Adrenal gland (tissue), 12 donors: ENCODE data around the gene EXD3. TPM values are rescaled to one million over a fixed set of nuclear protein-coding genes. Genes with fewer than 3 reads are reported as not detected.

Experiments
- DNase-seq, 7 donors: peaks; one replicate each; pipeline ENCODE4 v3.0.0-alpha.2; 2019 to 2020
- H3K27ac ChIP-seq, 5 donors: fragments of 200-600 bp; sonication (generic) in 4 of 5; 1 replicate in 3 of 5; 2 replicates in 2 of 5; pipeline versions ENCODE4 v1.5.1 to v1.8.0; 2016 to 2020; ENCODE audit warnings: mild to moderate bottlenecking in 1 of 5
- H3K27me3 ChIP-seq: fragments of 200-600 bp; 2 replicates; pipeline ENCODE4 v1.8.0; 2021
- H3K36me3 ChIP-seq, 2 donors: fragments of 200-600 bp; replicated peaks in 1 of 2; 1 replicate in 1 of 2; 2 replicates in 1 of 2; pipeline versions ENCODE4 v1.5.1 to v1.8.0; 2018 to 2022
- H3K4me1 ChIP-seq, 2 donors: fragments of 200-600 bp; replicated peaks in 1 of 2; 1 replicate in 1 of 2; 2 replicates in 1 of 2; pipeline versions ENCODE4 v1.5.1 to v1.8.0; 2018 to 2021
- H3K4me3 ChIP-seq, 4 donors: fragments of 200-600 bp; sonication (generic) in 3 of 4; one replicate each; pipeline ENCODE4 v1.5.1; 2016 to 2018
- H3K9me3 ChIP-seq, 3 donors: fragments of 200-600 bp; sonication (generic) in 1 of 3; replicated peaks in 1 of 3; 1 replicate in 2 of 3; 2 replicates in 1 of 3; pipeline versions ENCODE4 v1.5.1 to v1.8.0; 2016 to 2021
- POLR2A ChIP-seq, 2 donors: fragments of 450-650 bp; IDR thresholded peaks; one replicate each; pipeline ENCODE4 v1.6.1; 2017; ENCODE audit warnings: antibody characterized with exemption in 2 of 2, mild to moderate bottlenecking in 2 of 2, moderate library complexity in 1 of 2
- WGBS, 4 donors: extraction: QIAGEN DNeasy Blood & Tissue Kit in 2 of 4; methylation state at CpG; one replicate each; pipeline versions ENCODE4 v1.1.5 to v1.1.7; 2013 to 2017; 5-methylcytosine and 5-hydroxymethylcytosine counted together
- intact Hi-C, 2 donors: fragments of 100-400 bp; cut with DNase I; formaldehyde crosslinking; loops; one replicate each; pipeline versions ENCODE4 v1.14.1 to v1.15.0; 2022 to 2023
- polyA plus RNA-seq, 3 donors: library from polyadenylated mRNA; stranded (reverse); fragments of 200-250 nt in 2 of 3; fragments of 350-450 nt in 1 of 3; fragmentation: Illumina TruSeq in 1 of 3; extraction: RNeasy Lipid Tissue Mini Kit (QIAGEN cat#74804) in 1 of 3; gene quantifications; one replicate each; pipeline ENCODE4 v1.2.3, GENCODE V29; 2013 to 2014
- total RNA-seq, 9 donors: library from RNA; depleted of rRNA in 4 of 9; stranded (reverse); fragments of >200 nt in 4 of 9; fragments of 120-200 nt in 1 of 9; fragmentation: NEBNext Ultra II Directional in 1 of 9; extraction: Animal tissue kit (Norgen Biotek cat#: 25700) in 1 of 9; gene quantifications; one replicate each; pipeline versions ENCODE4 v1.1.0 to v1.2.4, GENCODE V29; 2013 to 2023
- TF ChIP-seq, protein P1 (sequence below), 6 experiments: fragments of 450-650 bp in 4 of 6; fragments of 200-600 bp in 2 of 6; sonication (generic) in 1 of 6; IDR thresholded peaks; 1 replicate in 5 of 6; 2 replicates in 1 of 6; pipeline versions ENCODE4 v1.5.1 to v1.8.0; 2016 to 2021; ENCODE audit warnings: antibody characterized with exemption in 6 of 6, mild to moderate bottlenecking in 2 of 6, moderate library complexity in 1 of 6
- donor health status: healthy with polysubstance abuse.
- donor health status: Bipolar disorder and iron deficiency.
- donor health status: DM: yes; HTN: yes; CAD: no.
- donor health status: DM: no; HTN: no; CAD: no.
- donor health status: DM: no; HTN: no; CAD: no.
- donor health status: DM: yes; HTN: yes; CAD: no.

Gene EXD3
- total and polyA plus RNA-seq, 12 donors: 1.2 to 111 (median 23.9) TPM

DNA sequence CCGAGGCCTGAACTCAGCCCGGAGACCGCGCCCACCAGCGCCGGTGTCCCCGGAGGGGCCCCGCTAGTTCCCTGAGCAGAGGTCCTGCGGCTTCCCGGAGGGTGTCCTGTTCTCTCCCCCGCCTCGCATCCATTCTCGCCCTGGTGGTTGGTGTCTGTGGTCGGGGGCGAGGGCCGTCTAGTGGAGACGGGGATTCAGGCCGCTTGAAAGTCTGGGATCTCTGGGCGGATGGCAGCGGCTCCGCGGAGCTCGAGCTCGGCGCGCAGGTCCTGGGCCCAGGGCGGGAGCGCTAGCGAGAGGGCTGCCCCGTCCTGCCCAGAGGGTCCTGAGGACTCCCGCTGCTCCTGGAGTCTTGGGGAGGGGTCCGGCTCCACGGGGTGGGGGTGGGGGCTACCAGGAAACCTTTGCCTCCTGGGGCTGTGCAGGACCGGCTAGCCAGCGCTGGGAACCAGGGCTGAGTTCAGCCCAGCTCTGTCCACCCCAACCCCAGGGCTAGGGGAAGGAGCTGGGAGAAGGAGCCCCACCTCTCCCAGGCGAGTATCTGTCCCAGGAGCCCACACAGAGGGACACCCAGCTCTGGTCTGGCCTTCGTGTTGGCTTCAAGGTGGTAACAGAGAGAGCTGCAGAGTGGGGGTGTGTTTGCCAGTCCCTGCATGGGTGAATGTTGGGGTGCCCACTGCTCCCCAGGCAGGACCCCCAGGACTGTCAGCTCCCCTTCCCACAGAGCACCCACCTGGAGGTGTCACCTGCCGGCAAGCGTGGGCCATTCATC, 141.4 kb downstream of the EXD3 start:
- Histone ChIP-seq H3K27me3 (peaks cover 9% of the 10 kb centered on the region), H3K4me3 (no peak overlapping the region), H3K27ac (no peak overlapping the region), H3K4me1 (peaks cover 0 to 2% of the 10 kb centered on the region in 2 donors), H3K9me3 (no peaks in the 10 kb centered on the region), H3K36me3 (no peaks in the 10 kb centered on the region)
- TF ChIP-seq, protein P1, sequence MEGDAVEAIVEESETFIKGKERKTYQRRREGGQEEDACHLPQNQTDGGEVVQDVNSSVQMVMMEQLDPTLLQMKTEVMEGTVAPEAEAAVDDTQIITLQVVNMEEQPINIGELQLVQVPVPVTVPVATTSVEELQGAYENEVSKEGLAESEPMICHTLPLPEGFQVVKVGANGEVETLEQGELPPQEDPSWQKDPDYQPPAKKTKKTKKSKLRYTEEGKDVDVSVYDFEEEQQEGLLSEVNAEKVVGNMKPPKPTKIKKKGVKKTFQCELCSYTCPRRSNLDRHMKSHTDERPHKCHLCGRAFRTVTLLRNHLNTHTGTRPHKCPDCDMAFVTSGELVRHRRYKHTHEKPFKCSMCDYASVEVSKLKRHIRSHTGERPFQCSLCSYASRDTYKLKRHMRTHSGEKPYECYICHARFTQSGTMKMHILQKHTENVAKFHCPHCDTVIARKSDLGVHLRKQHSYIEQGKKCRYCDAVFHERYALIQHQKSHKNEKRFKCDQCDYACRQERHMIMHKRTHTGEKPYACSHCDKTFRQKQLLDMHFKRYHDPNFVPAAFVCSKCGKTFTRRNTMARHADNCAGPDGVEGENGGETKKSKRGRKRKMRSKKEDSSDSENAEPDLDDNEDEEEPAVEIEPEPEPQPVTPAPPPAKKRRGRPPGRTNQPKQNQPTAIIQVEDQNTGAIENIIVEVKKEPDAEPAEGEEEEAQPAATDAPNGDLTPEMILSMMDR (IDR thresholded peaks at IDR 0.05): no peak
- no peak for TF ChIP-seq POLR2A (IDR thresholded peaks at IDR 0.05)
- DNase-seq: peak in 1 of 7 donors; percentile 16
- 42 to 83% (median 64%) methylated on average over 5 to 39 of the region's 39 CpGs for WGBS, 4 donors
- intact Hi-C loops: no loop called here

DNA sequence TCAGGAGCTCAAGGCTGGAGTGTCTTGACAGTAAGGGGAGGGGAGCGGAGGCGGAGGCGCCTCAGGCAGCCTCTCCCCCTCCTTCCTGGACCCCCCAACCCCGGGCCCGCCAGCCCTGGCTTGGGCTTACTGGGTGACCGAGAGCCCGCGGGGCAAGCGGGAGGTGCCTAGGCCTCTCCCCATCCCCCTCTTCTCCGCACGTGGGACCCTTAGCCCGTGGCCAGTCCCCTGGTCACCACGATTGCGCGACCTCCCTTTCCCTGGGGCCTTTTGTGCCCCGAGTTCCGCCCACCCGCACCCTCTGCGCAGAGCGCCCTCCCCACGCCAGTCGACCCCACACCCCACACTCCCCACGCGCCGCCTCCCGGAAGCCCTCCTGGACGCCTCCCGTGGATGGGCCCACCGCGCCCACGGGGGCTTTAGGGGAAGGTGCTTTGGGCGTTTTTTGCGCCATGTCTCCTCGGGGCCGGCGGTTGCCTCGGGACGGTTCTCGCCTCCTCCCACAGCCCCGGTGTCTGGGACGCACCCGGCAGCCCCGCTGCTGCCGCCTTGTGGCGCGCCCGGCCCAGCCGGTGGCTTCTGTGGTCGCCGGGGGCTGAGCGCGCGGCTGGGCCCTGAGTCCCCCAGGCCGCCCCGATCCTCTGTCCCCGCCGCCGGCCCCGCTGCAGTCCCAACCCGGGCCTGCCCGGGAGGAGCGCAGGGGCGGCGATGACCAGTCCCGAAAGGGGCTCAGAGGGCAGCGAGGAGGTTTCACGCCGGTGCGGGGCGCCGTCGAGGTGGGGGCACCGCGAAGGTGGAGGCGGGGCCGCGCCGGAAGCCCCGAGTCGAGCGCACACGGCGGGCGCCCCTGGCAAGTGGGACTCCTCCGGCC, 142.3 kb downstream of the EXD3 start:
- no peak overlapping the region for H3K4me3 ChIP-seq
- 32 to 52% (median 37%) methylated on average over 34 to 85 of the region's 85 CpGs for WGBS, 4 donors
- intact Hi-C loops: no loop called here
- TF ChIP-seq, protein P1 (IDR thresholded peaks at IDR 0.05): peak in 2 of 6 experiments; percentile 9 to 15
- TF ChIP-seq POLR2A (IDR thresholded peaks at IDR 0.05): no peak
- peaks cover 0 to 7% of the 10 kb centered on the region in 2 donors for H3K4me1 ChIP-seq
- H3K27me3 ChIP-seq: peaks cover 9% of the 10 kb centered on the region
- H3K36me3 ChIP-seq: no peaks in the 10 kb centered on the region
- H3K9me3 ChIP-seq: no peaks in the 10 kb centered on the region
- H3K27ac ChIP-seq: no peak overlapping the region
- DNase-seq: peak in 1 of 7 donors; percentile 16

DNA sequence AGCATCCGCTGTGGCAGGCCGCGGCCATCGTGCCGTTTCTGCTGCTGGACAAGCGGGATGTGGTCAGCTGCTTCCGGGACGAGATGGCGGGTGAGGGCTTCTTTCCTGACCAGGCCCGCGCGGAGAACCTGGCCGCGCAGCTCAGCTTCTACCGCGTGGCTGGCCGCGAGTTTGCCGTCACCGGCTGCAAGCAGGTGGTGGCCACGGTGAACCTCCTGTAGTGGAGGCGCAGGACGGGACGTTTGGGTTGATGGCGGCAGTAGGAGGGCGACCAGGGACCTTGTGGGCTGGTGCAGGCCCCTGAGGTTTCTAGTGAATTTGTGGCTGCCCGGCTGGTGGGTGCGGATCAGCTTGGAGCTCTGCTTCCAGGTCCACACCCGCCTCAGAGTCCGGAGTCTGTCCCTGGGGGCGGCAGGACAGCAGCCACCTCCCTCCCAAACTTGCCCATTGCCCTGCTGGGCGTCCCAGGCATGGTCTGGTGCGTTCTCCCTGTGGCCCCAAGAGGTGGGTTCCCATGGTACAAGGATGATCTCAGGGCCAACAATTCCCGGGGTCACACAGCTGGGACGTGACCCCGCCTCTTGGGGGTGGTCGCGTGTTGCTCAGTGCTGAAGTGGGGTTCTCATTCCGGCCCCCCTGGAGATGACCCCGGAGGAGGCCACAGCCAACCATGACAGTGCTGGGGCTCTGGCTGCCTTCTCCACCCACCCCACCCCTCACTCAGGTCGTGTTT, 143.1 kb downstream of the EXD3 start:
- intact Hi-C loops: no loop called here
- H3K27me3 ChIP-seq: peaks cover 9% of the 10 kb centered on the region
- TF ChIP-seq POLR2A (IDR thresholded peaks at IDR 0.05): no peak
- TF ChIP-seq, protein P1 (IDR thresholded peaks at IDR 0.05): no peak
- H3K4me3 ChIP-seq: no peak overlapping the region
- no peaks in the 10 kb centered on the region for H3K9me3 ChIP-seq
- peaks cover 0 to 7% of the 10 kb centered on the region in 2 donors for H3K4me1 ChIP-seq
- H3K27ac ChIP-seq: no peak overlapping the region
- 81 to 94% (median 85%) methylated on average over 26 to 41 of the region's 41 CpGs for WGBS, 4 donors
- H3K36me3 ChIP-seq: no peaks in the 10 kb centered on the region
- peak in 1 of 7 donors; percentile 17 for DNase-seq
